SK-N-SH (cell line): ENCODE measurements around the gene ZNF496. TPM values are rescaled to one million over a fixed set of nuclear protein-coding genes. Genes with fewer than 3 reads are reported as not detected.
"Not testable (repeated sequence)": the region's sequence is repeated elsewhere in the genome, so short reads cannot be mapped to it uniquely, and the experiment has no call there.

Experiments
- CTCF ChIA-PET: fragments of 300-600, 350-600 bp; formaldehyde crosslinking; extraction: SDS; loops from one replicate; lab custom pipeline; 2021; lab: Yijun Ruan, JAX
- POLR2A ChIA-PET: fragments of 350-600 bp; sonication (Branson Sonifier 250); formaldehyde crosslinking; extraction: SDS; loops from one replicate; lab custom pipeline; 2020; ENCODE audit warnings: antibody characterized with exemption, inconsistent platforms; lab: Yijun Ruan, JAX
- DNase-seq: peaks from one replicate; pipeline ENCODE4 v3.0.0; 2012
- H2AFZ ChIP-seq: fragments of 200-600 bp; sonication (generic); 2 replicates; pipeline ENCODE4 v1.8.1; 2016; ENCODE audit warnings: antibody characterized with exemption, mild to moderate bottlenecking, low read depth
- H3F3A ChIP-seq: fragments of 200-600 bp; sonication (generic); replicated peaks from 2 replicates; pipeline ENCODE3; 2016; ENCODE audit warnings: antibody characterized with exemption, mild to moderate bottlenecking; ENCODE audit not compliant: insufficient read depth
- H3K27ac ChIP-seq, 2 experiments: fragments of 200-500 bp in 1 of 2; fragments of 200-600 bp in 1 of 2; sonication (Bioruptor generic) in 1 of 2; sonication (generic), shearing (Covaris generic) in 1 of 2; 2 replicates each; pipeline versions ENCODE4 v1.5.1 to v1.6.1; 2014 to 2016; ENCODE audit warnings: low read depth in 2 of 2, inconsistent platforms in 1 of 2, low read length in 1 of 2, mild to moderate bottlenecking in 1 of 2, mixed read lengths in 1 of 2
- H3K27me3 ChIP-seq: fragments of 200-600 bp; sonication (generic), shearing (Covaris generic); 2 replicates; pipeline ENCODE4 v1.6.1; 2016; ENCODE audit warnings: mixed run types; ENCODE audit not compliant: insufficient read depth
- H3K36me3 ChIP-seq, 2 experiments: fragments of 200-500 bp in 1 of 2; fragments of 200-600 bp in 1 of 2; sonication (Bioruptor generic) in 1 of 2; sonication (generic) in 1 of 2; replicated peaks in 1 of 2; 2 replicates each; pipeline versions ENCODE3 to v1.5.1; 2014 to 2016; ENCODE audit warnings: low read length in 1 of 2, mild to moderate bottlenecking in 1 of 2; ENCODE audit not compliant: insufficient read depth in 2 of 2, control insufficient read depth in 1 of 2
- H3K4me1 ChIP-seq, 2 experiments: fragments of 200-500 bp in 1 of 2; fragments of 200-600 bp in 1 of 2; sonication (Bioruptor generic) in 1 of 2; sonication (generic), shearing (Covaris generic) in 1 of 2; 2 replicates each; pipeline versions ENCODE4 v1.5.1 to v1.6.1; 2014 to 2016; ENCODE audit warnings: low read depth in 1 of 2, low read length in 1 of 2, mixed run types in 1 of 2; ENCODE audit not compliant: insufficient read depth in 2 of 2, control insufficient read depth in 1 of 2
- H3K4me2 ChIP-seq: fragments of 200-600 bp; sonication (generic), shearing (Covaris generic); 2 replicates; pipeline ENCODE4 v1.6.1; 2017; ENCODE audit warnings: mixed run types
- H3K4me3 ChIP-seq, 2 experiments: fragments of 200-500 bp in 1 of 2; fragments of 200-600 bp in 1 of 2; sonication (Bioruptor generic) in 1 of 2; sonication (generic), shearing (Covaris generic) in 1 of 2; 2 replicates each; pipeline versions ENCODE4 v1.5.1 to v1.8.1; 2014 to 2016; ENCODE audit warnings: low read depth in 2 of 2, inconsistent platforms in 1 of 2, low read length in 1 of 2, mild to moderate bottlenecking in 1 of 2, mixed read lengths in 1 of 2, moderate library complexity in 1 of 2
- H3K79me2 ChIP-seq: fragments of 200-600 bp; sonication (generic); 2 replicates; pipeline ENCODE4 v1.8.1; 2017; ENCODE audit warnings: mild to moderate bottlenecking; ENCODE audit not compliant: insufficient read depth
- H3K9ac ChIP-seq: fragments of 200-600 bp; sonication (generic); 2 replicates; pipeline ENCODE4 v1.6.1; 2017; ENCODE audit warnings: mixed run types
- H3K9me2 ChIP-seq: fragments of 200-600 bp; sonication (generic); 2 replicates; pipeline ENCODE4 v1.6.1; 2017; ENCODE audit warnings: mixed run types
- H3K9me3 ChIP-seq: fragments of 200-600 bp; sonication (generic); 2 replicates; pipeline ENCODE4 v1.6.1; 2017; ENCODE audit warnings: mixed run types, mild to moderate bottlenecking, moderate library complexity
- H4K20me1 ChIP-seq: fragments of 200-600 bp; sonication (generic); 2 replicates; pipeline ENCODE4 v1.6.1; 2017; ENCODE audit warnings: mild to moderate bottlenecking, mixed run types; ENCODE audit not compliant: insufficient read depth
- ELF1 ChIP-seq: IDR thresholded peaks from 2 replicates; pipeline ENCODE4 v1.4.0; 2012
- EP300 ChIP-seq, 2 experiments: IDR thresholded peaks; 2 replicates each; pipeline versions ENCODE4 v1.4.0 to v1.6.1; 2012; ENCODE audit warnings: borderline replicate concordance in 1 of 2, low read depth in 1 of 2, low read length in 1 of 2
- FOXM1 ChIP-seq: IDR thresholded peaks from 2 replicates; pipeline ENCODE4 v1.4.0; 2012; ENCODE audit warnings: low read depth, mild to moderate bottlenecking
- MEF2A ChIP-seq: IDR thresholded peaks from 2 replicates; pipeline ENCODE4 v1.4.0; 2012; ENCODE audit warnings: low read depth, borderline replicate concordance
- NRF1 ChIP-seq: IDR thresholded peaks from 2 replicates; pipeline ENCODE4 v1.6.1; 2012; ENCODE audit warnings: low read depth, mild to moderate bottlenecking, low read length
- POLR2AphosphoS5 ChIP-seq: IDR thresholded peaks from 2 replicates; pipeline ENCODE4 v1.6.1; 2012; ENCODE audit warnings: low read depth, low read length
- RAD21 ChIP-seq: IDR thresholded peaks from 2 replicates; pipeline ENCODE4 v1.6.1; 2012; ENCODE audit warnings: mild to moderate bottlenecking, low read length
- RCOR1 ChIP-seq: fragments of 150-350 bp; IDR thresholded peaks from 2 replicates; pipeline ENCODE4 v1.6.1; 2017; ENCODE audit warnings: antibody characterized with exemption, low read length
- RFX5 ChIP-seq: IDR thresholded peaks from 2 replicates; pipeline ENCODE4 v1.6.1; 2012; ENCODE audit warnings: mild to moderate bottlenecking, improper control_type of control experiment, low read length
- SIN3A ChIP-seq: IDR thresholded peaks from 2 replicates; pipeline ENCODE4 v1.6.1; 2012; ENCODE audit warnings: low read depth, mild to moderate bottlenecking, low read length, moderate library complexity, borderline replicate concordance
- SMC3 ChIP-seq: IDR thresholded peaks from 2 replicates; pipeline ENCODE4 v1.6.1; 2012; ENCODE audit warnings: low read depth, low read length, improper control_type of control experiment
- YY1 ChIP-seq: IDR thresholded peaks from 2 replicates; pipeline ENCODE4 v1.4.0; 2012; ENCODE audit warnings: low read depth, mild to moderate bottlenecking
- WGBS: methylation state at CpG from one replicate; pipeline ENCODE4 v1.1.6; 2017; ENCODE audit warnings: low lambda C conversion rate; 5-methylcytosine and 5-hydroxymethylcytosine counted together
- polyA plus RNA-seq, 3 experiments: library from polyadenylated mRNA; depleted of rRNA; stranded (reverse); fragments of >200 nt; gene quantifications; 2 replicates each; pipeline ENCODE4 v1.2.3, GENCODE V29; 2012
- TF ChIP-seq, protein P1 (sequence below): IDR thresholded peaks from 2 replicates; pipeline ENCODE4 v1.4.0; 2012; ENCODE audit warnings: low read depth, borderline replicate concordance
- TF ChIP-seq, protein P2 (sequence below): fragments of 200-600 bp; sonication (generic); IDR thresholded peaks from 2 replicates; pipeline ENCODE4 v1.6.1; 2017; ENCODE audit warnings: antibody characterized with exemption, mild to moderate bottlenecking, moderate library complexity
- TF ChIP-seq, protein P3 (sequence below): fragments of 150-350 bp; IDR thresholded peaks from 2 replicates; pipeline ENCODE4 v1.6.1; 2016; ENCODE audit warnings: mild to moderate bottlenecking, low read depth, low read length

ZNF496 gene
- polyA plus RNA-seq, 1 of the 3 experiments (the other 2 are of a cell fraction) = 23.2 TPM

DNA sequence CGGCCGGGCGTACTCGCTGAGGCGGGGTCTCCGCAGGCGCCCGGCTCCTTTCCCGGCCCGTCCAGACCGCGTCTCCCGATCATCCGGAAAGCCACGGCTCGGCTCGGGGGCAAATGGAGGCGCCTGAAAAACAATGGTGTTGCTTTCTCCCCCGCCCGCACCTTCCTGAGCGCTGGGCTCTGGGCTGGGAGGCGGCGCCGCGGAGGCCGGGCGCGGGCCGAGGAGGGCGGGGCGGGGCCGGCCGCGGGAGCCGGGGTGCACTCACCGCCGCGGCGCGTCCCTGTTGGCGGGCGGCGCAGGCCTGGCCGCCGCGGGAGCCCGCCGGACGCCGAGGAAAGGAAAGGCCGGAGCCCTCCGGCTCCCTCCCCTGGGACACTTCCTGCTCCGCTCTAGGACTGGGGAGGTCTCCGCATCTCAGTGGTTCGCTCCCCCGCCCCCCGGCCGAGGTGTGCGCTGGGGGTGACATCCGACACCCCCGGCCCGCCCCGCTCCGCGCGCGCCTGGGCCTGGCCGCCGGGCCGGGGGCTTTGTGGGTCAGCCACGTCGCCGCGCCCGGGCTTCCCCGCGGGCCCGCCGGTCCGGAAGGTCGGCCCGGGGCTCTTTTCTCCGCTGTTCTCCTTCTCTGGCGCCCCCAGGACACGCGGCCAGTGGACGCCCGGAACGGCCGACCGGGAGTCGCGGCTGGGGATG lies at the start of gene ZNF496 (continued):
- TF ChIP-seq, protein P1, sequence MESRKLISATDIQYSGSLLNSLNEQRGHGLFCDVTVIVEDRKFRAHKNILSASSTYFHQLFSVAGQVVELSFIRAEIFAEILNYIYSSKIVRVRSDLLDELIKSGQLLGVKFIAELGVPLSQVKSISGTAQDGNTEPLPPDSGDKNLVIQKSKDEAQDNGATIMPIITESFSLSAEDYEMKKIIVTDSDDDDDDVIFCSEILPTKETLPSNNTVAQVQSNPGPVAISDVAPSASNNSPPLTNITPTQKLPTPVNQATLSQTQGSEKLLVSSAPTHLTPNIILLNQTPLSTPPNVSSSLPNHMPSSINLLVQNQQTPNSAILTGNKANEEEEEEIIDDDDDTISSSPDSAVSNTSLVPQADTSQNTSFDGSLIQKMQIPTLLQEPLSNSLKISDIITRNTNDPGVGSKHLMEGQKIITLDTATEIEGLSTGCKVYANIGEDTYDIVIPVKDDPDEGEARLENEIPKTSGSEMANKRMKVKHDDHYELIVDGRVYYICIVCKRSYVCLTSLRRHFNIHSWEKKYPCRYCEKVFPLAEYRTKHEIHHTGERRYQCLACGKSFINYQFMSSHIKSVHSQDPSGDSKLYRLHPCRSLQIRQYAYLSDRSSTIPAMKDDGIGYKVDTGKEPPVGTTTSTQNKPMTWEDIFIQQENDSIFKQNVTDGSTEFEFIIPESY = no peak
- TF ChIP-seq POLR2AphosphoS5 (no peak; the same call in 1 of the 2 replicates), NRF1 (no peak), SIN3A (peak; percentile 84; the same call in 1 of the 2 replicates), RAD21 (no peak), FOXM1 (no peak), MEF2A (no peak), YY1 (peak; percentile 18; the same call in 1 of the 2 replicates), SMC3 (no peak), EP300 (IDR thresholded peaks at IDR 0.05; ENCODE audit: borderline replicate concordance in 1 of 2, low read depth in 1 of 2, low read length in 1 of 2) (no peak), RFX5 (no peak)

DNA sequence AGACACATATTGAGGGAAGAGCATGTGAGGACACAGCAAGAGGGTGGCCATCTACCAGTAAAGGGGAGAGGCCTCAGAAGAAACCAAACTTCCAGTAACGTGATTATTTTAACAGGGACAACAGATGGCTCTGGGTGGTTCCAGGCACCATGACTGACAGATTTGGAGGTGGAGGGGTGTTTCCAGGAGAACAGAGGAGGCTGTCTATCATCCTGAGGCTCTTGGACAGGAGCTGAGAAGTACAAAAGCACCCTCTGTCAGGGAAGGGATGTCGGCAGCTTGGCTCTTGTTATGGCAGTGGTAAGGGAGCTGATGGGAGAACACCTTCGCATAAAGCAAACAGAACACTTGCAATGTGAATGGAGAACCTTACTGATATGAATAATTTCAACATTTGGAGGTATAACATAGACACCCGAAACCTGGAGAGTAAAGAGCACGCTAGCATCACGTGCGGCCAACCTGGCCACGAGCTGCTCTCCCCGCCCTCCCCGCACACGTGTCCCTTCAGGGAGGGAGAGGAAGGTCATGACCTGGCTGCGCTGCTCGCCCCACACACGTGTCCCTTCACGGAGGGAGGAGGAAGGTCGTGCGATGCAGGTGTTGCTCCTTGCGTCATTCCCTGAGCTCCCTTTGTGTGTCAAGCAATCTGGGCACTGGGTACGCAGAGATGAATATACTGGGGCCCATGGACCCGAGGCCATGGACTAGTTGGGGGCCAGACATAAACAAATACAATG lies 46.8 kb upstream of the ZNF496 start:
- no peak overlapping the region for H3K27ac ChIP-seq
- H3K9me2 ChIP-seq = no peaks in the 10 kb centered on the region
- H3K9me3 ChIP-seq = no peaks in the 10 kb centered on the region
- no peak overlapping the region for H2AFZ ChIP-seq
- POLR2A ChIA-PET = interaction anchor here (0.9 kb wide), 1 partner anchor 9 kb away, joined by 3 read pairs; no protein-coding TSS in a partner anchor
- H4K20me1 ChIP-seq = no peaks in the 10 kb centered on the region
- TF ChIP-seq, protein P1 = no peak
- TF ChIP-seq RCOR1 (no peak), ELF1 (no peak), NRF1 (no peak), POLR2AphosphoS5 (no peak)
- TF ChIP-seq, protein P2, sequence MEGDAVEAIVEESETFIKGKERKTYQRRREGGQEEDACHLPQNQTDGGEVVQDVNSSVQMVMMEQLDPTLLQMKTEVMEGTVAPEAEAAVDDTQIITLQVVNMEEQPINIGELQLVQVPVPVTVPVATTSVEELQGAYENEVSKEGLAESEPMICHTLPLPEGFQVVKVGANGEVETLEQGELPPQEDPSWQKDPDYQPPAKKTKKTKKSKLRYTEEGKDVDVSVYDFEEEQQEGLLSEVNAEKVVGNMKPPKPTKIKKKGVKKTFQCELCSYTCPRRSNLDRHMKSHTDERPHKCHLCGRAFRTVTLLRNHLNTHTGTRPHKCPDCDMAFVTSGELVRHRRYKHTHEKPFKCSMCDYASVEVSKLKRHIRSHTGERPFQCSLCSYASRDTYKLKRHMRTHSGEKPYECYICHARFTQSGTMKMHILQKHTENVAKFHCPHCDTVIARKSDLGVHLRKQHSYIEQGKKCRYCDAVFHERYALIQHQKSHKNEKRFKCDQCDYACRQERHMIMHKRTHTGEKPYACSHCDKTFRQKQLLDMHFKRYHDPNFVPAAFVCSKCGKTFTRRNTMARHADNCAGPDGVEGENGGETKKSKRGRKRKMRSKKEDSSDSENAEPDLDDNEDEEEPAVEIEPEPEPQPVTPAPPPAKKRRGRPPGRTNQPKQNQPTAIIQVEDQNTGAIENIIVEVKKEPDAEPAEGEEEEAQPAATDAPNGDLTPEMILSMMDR = no peak
- TF ChIP-seq, protein P3, sequence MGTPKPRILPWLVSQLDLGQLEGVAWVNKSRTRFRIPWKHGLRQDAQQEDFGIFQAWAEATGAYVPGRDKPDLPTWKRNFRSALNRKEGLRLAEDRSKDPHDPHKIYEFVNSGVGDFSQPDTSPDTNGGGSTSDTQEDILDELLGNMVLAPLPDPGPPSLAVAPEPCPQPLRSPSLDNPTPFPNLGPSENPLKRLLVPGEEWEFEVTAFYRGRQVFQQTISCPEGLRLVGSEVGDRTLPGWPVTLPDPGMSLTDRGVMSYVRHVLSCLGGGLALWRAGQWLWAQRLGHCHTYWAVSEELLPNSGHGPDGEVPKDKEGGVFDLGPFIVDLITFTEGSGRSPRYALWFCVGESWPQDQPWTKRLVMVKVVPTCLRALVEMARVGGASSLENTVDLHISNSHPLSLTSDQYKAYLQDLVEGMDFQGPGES = no peak
- TF ChIP-seq, all 33 proteins: peak for 0
- Histone ChIP-seq H3K4me2 (no peak overlapping the region), H3F3A (no peaks in the 10 kb centered on the region), H3K9ac (no peak overlapping the region), H3K27me3 (no peaks in the 10 kb centered on the region), H3K79me2 (no peaks in the 10 kb centered on the region), H3K4me1 (no peaks in the 10 kb centered on the region), H3K36me3 (no peaks in the 10 kb centered on the region), H3K4me3 (no peak overlapping the region)
- CTCF ChIA-PET = interaction anchor here (1.0 kb wide), 1 partner anchor 11 kb away, joined by 5 read pairs; no protein-coding TSS in a partner anchor
- WGBS = 62% methylated on average over 15 of the region's 20 CpGs
- no peak for DNase-seq

DNA sequence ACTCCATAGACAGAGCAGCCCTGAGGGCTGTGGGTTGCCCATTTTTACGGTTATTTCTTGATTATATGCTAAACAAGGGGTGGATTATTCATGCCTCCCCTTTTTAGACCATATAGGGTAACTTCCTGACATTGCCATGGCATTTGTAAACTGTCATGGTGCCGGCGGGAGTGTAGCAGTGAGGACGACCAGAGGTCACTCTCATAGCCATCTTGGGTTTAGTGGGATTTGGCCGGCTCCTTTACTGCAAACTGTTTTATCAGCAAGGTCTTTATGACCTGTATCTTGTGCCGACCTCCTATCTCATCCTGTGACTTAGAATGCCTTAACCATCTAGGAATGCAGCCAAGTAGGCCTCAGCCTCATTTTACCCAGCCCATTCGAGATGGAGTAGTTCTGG lies 46.0 kb upstream of the ZNF496 start:
- POLR2A ChIA-PET, H3K4me2 ChIP-seq, H3K36me3 ChIP-seq, H3K27me3 ChIP-seq, H3F3A ChIP-seq, H4K20me1 ChIP-seq, DNase-seq, H3K9me2 ChIP-seq, H3K9ac ChIP-seq, H3K4me1 ChIP-seq, H3K79me2 ChIP-seq, H3K9me3 ChIP-seq, H3K27ac ChIP-seq, H2AFZ ChIP-seq, H3K4me3 ChIP-seq: not testable (repeated sequence)
- CTCF ChIA-PET = interaction anchor here (1.4 kb wide), 1 partner anchor 12 kb away, joined by 4 read pairs; no protein-coding TSS in a partner anchor
- WGBS = 71% methylated on average over 7 of the region's 7 CpGs
